ENCODE data around the gene TLL2. TPM values are rescaled to one million over a fixed set of nuclear protein-coding genes. Genes with fewer than 3 reads are reported as not detected.

The TLL2 gene
- total RNA-seq, 1 experiment from 2014 or later, result 9.1 TPM

DNA sequence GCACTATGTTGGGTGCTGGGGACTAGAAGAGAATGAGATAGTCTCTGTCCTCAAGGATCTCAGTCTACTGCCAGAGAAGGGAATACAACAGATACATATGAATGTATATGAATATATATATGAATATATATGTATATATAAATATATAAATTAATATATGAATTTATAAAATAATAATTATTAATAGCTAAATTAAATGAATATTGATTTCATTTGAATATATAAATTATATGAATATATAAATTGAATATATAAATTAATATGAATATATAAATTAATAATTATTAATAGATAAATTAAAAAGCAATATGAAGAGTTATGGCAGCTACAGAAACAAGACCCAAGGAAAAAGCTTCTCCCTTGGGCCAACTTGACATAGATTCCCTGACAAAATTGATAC is 95.1 kb downstream of the TLL2 start:
- CTCF ChIA-PET, result interaction anchor here (2.6 to 6.2 kb wide), 3 partner anchors 43 to 95 kb away, joined by 6 to 25 read pairs (median 11); partner anchors contain the start of gene TLL2

DNA sequence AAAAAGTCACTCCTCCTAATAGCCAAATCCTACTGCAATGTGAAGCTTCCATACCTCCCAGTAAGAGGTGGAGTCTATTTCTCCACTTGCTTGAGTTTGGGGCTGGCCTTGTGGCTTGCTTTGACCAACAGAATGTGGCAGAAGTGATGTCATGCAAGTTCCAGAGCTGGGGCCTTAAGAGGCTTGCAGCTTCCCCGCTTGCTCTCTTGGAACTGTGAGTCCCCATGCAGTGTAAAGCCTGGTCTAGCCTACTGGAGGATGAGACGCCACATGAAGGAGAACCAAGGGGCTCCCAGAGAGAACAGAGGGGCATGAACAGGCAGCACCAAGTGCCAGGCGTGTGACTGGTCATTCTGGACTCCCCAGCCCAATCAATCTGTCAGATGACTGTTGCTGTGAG is 96.3 kb downstream of the TLL2 start:
- no peak for DNase-seq (ENCODE audit: low spot score)
- ChIA-PET POLR2A (interaction anchor here (1.3 kb wide), 1 partner anchor 24 kb away, joined by 3 read pairs; no protein-coding TSS in a partner anchor), CTCF (interaction anchor here (0.7 to 6.2 kb wide), 11 partner anchors 8 to 132 kb away, joined by 3 to 25 read pairs (median 7); partner anchors contain the start of gene TLL2)
- Mint-ChIP-seq H3K36me3 (no peaks in the 10 kb centered on the region), H3K27me3 (ENCODE audit: low read depth) (no peaks in the 10 kb centered on the region), H3K27ac (no peak overlapping the region), H3K9me3 (no peaks in the 10 kb centered on the region), H3K4me3 (no peak overlapping the region), H3K4me1 (peaks cover 8% of the 10 kb centered on the region; the same call in 1 of the 2 replicates)
- ATAC-seq, result peak; percentile 82
- TF ChIP-seq, protein P1, sequence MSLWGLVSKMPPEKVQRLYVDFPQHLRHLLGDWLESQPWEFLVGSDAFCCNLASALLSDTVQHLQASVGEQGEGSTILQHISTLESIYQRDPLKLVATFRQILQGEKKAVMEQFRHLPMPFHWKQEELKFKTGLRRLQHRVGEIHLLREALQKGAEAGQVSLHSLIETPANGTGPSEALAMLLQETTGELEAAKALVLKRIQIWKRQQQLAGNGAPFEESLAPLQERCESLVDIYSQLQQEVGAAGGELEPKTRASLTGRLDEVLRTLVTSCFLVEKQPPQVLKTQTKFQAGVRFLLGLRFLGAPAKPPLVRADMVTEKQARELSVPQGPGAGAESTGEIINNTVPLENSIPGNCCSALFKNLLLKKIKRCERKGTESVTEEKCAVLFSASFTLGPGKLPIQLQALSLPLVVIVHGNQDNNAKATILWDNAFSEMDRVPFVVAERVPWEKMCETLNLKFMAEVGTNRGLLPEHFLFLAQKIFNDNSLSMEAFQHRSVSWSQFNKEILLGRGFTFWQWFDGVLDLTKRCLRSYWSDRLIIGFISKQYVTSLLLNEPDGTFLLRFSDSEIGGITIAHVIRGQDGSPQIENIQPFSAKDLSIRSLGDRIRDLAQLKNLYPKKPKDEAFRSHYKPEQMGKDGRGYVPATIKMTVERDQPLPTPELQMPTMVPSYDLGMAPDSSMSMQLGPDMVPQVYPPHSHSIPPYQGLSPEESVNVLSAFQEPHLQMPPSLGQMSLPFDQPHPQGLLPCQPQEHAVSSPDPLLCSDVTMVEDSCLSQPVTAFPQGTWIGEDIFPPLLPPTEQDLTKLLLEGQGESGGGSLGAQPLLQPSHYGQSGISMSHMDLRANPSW (CRISPR knock-in tag; conservative IDR thresholded peaks at IDR 0.05; ENCODE audit: low read depth), result no peak
- TF ChIP-seq, protein P2, sequence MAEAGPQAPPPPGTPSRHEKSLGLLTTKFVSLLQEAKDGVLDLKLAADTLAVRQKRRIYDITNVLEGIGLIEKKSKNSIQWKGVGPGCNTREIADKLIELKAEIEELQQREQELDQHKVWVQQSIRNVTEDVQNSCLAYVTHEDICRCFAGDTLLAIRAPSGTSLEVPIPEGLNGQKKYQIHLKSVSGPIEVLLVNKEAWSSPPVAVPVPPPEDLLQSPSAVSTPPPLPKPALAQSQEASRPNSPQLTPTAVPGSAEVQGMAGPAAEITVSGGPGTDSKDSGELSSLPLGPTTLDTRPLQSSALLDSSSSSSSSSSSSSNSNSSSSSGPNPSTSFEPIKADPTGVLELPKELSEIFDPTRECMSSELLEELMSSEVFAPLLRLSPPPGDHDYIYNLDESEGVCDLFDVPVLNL (CRISPR knock-in tag; IDR thresholded peaks at IDR 0.05; ENCODE audit: borderline replicate concordance, low read depth), result no peak
- TF ChIP-seq NFE2L1 (CRISPR knock-in tag; IDR thresholded peaks at IDR 0.05), result no peak
- TF ChIP-seq ZNF219 (CRISPR knock-in tag; IDR thresholded peaks at IDR 0.05; ENCODE audit: borderline replicate concordance), result no peak
- TF ChIP-seq SOX15 (CRISPR knock-in tag; IDR thresholded peaks at IDR 0.05), result no peak
- TF ChIP-seq NFATC4 (CRISPR knock-in tag; IDR thresholded peaks at IDR 0.05), result no peak
- TF ChIP-seq, protein P3, sequence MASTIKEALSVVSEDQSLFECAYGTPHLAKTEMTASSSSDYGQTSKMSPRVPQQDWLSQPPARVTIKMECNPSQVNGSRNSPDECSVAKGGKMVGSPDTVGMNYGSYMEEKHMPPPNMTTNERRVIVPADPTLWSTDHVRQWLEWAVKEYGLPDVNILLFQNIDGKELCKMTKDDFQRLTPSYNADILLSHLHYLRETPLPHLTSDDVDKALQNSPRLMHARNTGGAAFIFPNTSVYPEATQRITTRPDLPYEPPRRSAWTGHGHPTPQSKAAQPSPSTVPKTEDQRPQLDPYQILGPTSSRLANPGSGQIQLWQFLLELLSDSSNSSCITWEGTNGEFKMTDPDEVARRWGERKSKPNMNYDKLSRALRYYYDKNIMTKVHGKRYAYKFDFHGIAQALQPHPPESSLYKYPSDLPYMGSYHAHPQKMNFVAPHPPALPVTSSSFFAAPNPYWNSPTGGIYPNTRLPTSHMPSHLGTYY (CRISPR knock-in tag; IDR thresholded peaks at IDR 0.05), result no peak
- TF ChIP-seq, protein P4, sequence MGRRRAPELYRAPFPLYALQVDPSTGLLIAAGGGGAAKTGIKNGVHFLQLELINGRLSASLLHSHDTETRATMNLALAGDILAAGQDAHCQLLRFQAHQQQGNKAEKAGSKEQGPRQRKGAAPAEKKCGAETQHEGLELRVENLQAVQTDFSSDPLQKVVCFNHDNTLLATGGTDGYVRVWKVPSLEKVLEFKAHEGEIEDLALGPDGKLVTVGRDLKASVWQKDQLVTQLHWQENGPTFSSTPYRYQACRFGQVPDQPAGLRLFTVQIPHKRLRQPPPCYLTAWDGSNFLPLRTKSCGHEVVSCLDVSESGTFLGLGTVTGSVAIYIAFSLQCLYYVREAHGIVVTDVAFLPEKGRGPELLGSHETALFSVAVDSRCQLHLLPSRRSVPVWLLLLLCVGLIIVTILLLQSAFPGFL (CRISPR knock-in tag; IDR thresholded peaks at IDR 0.05; ENCODE audit: borderline replicate concordance), result no peak
- no peak for TF ChIP-seq HMGA2 (CRISPR knock-in tag; IDR thresholded peaks at IDR 0.05)
- TF ChIP-seq, protein P5, sequence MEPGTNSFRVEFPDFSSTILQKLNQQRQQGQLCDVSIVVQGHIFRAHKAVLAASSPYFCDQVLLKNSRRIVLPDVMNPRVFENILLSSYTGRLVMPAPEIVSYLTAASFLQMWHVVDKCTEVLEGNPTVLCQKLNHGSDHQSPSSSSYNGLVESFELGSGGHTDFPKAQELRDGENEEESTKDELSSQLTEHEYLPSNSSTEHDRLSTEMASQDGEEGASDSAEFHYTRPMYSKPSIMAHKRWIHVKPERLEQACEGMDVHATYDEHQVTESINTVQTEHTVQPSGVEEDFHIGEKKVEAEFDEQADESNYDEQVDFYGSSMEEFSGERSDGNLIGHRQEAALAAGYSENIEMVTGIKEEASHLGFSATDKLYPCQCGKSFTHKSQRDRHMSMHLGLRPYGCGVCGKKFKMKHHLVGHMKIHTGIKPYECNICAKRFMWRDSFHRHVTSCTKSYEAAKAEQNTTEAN (CRISPR knock-in tag; IDR thresholded peaks at IDR 0.05), result no peak
- TF ChIP-seq RELA (CRISPR knock-in tag; IDR thresholded peaks at IDR 0.05; ENCODE audit: borderline replicate concordance), result no peak
- TF ChIP-seq, protein P6, sequence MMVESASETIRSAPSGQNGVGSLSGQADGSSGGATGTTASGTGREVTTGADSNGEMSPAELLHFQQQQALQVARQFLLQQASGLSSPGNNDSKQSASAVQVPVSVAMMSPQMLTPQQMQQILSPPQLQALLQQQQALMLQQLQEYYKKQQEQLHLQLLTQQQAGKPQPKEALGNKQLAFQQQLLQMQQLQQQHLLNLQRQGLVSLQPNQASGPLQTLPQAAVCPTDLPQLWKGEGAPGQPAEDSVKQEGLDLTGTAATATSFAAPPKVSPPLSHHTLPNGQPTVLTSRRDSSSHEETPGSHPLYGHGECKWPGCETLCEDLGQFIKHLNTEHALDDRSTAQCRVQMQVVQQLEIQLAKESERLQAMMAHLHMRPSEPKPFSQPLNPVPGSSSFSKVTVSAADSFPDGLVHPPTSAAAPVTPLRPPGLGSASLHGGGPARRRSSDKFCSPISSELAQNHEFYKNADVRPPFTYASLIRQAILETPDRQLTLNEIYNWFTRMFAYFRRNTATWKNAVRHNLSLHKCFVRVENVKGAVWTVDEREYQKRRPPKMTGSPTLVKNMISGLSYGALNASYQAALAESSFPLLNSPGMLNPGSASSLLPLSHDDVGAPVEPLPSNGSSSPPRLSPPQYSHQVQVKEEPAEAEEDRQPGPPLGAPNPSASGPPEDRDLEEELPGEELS (CRISPR knock-in tag; IDR thresholded peaks at IDR 0.05), result no peak
- TF ChIP-seq, protein P7, sequence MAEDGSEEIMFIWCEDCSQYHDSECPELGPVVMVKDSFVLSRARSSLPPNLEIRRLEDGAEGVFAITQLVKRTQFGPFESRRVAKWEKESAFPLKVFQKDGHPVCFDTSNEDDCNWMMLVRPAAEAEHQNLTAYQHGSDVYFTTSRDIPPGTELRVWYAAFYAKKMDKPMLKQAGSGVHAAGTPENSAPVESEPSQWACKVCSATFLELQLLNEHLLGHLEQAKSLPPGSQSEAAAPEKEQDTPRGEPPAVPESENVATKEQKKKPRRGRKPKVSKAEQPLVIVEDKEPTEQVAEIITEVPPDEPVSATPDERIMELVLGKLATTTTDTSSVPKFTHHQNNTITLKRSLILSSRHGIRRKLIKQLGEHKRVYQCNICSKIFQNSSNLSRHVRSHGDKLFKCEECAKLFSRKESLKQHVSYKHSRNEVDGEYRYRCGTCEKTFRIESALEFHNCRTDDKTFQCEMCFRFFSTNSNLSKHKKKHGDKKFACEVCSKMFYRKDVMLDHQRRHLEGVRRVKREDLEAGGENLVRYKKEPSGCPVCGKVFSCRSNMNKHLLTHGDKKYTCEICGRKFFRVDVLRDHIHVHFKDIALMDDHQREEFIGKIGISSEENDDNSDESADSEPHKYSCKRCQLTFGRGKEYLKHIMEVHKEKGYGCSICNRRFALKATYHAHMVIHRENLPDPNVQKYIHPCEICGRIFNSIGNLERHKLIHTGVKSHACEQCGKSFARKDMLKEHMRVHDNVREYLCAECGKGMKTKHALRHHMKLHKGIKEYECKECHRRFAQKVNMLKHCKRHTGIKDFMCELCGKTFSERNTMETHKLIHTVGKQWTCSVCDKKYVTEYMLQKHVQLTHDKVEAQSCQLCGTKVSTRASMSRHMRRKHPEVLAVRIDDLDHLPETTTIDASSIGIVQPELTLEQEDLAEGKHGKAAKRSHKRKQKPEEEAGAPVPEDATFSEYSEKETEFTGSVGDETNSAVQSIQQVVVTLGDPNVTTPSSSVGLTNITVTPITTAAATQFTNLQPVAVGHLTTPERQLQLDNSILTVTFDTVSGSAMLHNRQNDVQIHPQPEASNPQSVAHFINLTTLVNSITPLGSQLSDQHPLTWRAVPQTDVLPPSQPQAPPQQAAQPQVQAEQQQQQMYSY (CRISPR knock-in tag; IDR thresholded peaks at IDR 0.05), result no peak

More for the DNA sequence above, 95.1 kb downstream of the TLL2 start:
- H3K27ac Mint-ChIP-seq, result no peak overlapping the region
- no peaks in the 10 kb centered on the region for H3K36me3 Mint-ChIP-seq
- POLR2A ChIA-PET, result no interaction called here
- DNase-seq (ENCODE audit: low spot score), result no peak
- peaks cover 8% of the 10 kb centered on the region; the same call in 1 of the 2 replicates for H3K4me1 Mint-ChIP-seq
- no peak for ATAC-seq
- H3K9me3 Mint-ChIP-seq, result no peaks in the 10 kb centered on the region
- no peaks in the 10 kb centered on the region for H3K27me3 Mint-ChIP-seq (ENCODE audit: low read depth)
- no peak overlapping the region for H3K4me3 Mint-ChIP-seq
- TF ChIP-seq, protein P8, sequence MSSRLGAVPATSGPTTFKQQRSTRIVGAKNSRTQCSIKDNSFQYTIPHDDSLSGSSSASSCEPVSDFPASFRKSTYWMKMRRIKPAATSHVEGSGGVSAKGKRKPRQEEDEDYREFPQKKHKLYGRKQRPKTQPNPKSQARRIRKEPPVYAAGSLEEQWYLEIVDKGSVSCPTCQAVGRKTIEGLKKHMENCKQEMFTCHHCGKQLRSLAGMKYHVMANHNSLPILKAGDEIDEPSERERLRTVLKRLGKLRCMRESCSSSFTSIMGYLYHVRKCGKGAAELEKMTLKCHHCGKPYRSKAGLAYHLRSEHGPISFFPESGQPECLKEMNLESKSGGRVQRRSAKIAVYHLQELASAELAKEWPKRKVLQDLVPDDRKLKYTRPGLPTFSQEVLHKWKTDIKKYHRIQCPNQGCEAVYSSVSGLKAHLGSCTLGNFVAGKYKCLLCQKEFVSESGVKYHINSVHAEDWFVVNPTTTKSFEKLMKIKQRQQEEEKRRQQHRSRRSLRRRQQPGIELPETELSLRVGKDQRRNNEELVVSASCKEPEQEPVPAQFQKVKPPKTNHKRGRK (CRISPR knock-in tag; IDR thresholded peaks at IDR 0.05; ENCODE audit: borderline replicate concordance), result no peak
- TF ChIP-seq HMGA2 (CRISPR knock-in tag; IDR thresholded peaks at IDR 0.05), result peak; percentile 99

Data from WTC11 (cell line).